GM18511 (cell line): Measurements from ENCODE around the gene DISP2.

ENCODE experiments used
- ATAC-seq: cut with Tn5 transposase; IDR thresholded peaks from one replicate; pipeline ENCODE4 v1.9.1; 2021; ENCODE audit warnings: mild to moderate bottlenecking, moderate library complexity; ENCODE audit not compliant: unreplicated experiment

Gene DISP2

DNA sequence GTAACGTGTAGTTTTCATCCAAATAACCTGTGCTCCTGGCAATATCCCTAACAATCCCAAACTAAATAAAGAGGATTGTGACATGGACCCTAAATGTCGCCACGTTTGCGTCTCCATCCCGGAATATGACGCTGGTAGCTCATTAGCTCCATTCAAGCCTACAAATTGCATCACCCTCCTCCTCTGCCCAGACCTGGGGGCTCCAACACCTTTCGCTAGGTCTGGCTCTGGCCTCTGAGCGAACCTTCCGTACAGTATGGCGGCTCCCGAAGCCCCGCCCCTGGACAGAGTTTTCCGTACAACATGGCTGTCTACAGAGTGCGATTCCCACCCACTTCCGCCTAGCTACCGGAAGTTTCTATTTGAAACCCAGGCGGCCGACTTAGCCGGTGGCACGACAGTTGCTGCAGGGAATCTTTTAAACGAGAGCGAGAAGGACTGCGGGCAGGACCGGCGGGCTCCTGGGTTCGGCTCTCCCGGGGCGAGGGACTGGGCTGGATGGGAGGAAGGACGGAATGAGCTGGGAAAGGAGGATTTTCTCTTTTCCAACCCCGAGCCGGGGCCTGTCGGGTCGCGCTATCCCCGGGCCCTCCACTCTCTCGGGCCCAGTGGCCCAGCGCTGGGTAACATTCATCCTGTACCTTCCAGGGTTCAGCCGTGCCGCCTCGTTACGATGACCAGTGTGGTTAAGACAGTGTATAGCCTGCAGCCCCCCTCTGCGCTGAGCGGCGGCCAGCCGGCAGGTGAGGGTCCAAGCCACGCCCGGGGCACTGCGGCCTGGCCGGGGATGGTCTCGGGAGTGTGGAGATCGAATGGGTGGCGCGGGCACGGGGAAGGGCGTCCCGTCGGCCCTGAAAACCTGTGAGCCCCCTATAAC lies 24.8 kb downstream of the DISP2 start, which contains the start of gene KNSTRN:
KNSTRN (plus strand) TSS at position 142 of the 877 bp plus-strand sequence; CDS start at position 257, 115 bp downstream.
- peak; percentile 99 for ATAC-seq

DNA sequence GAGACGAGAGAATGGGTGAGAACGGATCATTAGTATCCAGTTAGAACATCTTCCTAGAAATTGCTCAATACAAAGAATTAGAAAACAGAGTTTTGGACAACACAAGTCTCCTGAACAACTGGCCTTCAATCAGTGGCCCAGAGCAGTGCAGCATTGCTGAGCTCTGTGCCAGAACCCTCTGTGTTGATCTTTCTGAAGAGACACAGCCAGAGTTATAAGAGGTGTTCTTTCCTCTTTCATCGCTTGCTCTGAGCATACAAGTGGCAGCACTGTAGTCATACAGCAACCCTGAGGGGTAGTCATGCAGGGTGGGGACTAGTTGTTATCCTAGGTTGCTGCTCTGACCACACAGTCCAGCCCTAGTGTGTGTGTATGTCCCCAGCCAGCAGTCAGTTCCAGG lies 28.5 kb downstream of the DISP2 start:
- no peak for ATAC-seq

DNA sequence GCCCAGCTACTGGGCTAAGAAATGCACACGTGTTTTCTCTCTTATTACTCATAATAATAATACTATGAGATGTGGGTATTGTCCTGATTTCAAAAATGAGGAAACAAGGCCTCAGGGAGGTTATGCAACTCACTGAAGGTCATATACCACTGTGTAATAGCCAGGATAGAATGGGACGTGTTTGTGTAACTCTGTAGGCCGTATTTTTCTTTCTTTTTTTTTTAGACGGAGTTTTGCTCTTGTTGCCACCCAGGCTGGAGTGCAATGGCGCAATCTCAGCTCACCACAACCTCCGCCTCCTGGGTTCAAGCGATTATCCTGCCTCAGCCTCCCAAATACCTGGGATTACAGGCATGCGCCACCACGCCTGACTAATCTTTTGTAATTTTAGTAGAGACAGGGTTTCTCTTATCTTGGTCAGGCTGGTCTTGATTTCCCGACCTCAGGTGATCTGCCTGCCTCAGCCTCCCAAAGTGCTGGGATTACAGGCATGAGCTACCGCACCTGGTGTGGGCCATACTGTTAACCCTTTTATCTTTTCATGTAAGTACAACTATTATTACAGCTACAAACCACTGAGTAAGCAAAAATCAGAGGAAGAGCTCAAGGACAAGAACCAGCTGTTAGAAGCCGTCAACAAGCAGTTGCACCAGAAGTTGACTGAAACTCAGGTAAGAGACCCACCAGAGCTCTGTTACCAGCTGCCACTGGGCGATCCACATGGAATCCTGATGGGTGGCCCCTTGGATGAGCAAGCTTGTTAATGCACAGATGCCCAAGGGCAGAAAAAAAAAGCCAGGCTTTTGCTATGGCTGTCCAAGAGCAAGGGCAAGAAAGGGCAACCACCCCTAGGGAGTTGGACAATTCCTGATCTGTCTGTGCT lies 31.2 kb downstream of the DISP2 start:
- ATAC-seq = no peak

DNA sequence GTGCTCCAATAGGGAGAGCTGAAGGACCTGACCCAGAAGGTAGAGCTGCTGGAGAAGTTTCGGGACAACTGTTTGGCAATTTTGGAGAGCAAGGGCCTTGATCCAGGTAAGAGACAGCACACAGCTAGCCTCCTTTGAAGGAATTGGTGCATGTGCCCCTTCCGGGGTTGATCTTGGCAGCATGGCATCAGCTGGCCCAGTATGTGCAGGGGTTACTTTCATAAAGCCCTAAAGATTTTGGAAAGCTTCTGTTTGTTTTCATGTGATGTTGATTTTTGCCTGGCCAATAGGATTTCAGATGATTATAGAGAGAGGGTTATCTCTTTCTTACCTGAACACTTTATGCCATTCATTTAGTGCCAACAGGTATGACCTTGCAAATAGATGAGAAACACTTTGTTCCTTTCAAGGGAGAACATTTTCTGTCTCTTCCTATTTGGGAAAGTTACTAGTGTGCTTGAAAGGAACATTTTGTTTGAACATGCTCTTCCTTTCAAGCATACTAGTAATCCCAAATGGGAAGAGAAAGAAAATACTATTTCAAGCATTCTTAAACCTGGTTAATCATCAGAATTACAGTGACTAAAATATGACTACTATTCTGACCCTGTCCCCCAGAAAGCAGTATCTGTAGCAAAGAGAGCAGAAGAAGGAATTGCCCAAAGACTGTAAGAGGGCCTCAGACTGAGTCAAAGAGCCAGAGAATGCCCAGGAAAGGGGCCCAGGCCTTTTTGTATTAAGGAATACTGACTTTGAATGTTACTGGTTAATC lies 32.0 kb downstream of the DISP2 start:
- ATAC-seq = no peak

DNA sequence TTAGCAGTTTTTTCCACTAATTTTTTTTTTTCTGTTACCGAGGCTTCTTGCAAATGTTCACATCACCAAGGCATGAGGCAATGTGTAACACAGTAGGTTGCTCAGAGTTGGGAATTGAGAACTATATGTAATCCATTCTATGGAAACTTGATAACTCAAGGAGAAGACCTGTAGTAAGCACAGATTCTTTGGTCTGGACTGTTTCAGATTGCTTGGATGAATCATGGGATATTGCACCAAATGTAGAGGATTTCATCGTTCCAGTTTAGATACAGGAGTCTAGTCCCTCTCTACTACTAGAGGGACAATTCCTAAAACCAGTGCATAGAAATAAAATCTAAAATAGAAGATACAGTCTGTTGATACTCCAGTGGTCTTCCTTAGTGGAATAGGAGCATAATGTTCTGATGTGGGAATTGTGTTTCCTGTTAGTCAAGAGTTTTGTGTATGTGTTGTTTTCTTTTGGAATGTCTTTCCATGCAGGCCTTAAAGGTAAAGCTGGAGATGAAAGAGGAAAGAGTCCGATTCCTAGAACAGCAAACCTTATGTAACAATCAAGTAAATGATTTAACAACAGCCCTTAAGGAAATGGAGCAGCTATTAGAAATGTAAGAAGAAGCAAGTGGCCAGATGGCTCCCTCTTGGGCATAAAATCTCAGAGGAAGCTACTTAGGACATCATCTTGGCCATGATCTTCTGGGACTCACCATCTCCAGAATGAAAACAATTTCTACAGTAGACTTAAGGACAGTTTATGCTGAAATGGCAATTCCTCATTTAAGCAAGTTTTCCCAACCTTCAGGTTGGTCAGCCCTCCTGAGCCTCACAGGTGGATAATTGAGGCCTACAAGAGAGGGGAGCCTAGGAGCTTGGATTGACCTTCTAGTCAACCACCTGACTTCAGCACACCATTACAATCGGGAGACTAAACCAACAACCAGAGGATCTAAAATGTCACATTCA lies 35.2 kb downstream of the DISP2 start:
- ATAC-seq = no peak

DNA sequence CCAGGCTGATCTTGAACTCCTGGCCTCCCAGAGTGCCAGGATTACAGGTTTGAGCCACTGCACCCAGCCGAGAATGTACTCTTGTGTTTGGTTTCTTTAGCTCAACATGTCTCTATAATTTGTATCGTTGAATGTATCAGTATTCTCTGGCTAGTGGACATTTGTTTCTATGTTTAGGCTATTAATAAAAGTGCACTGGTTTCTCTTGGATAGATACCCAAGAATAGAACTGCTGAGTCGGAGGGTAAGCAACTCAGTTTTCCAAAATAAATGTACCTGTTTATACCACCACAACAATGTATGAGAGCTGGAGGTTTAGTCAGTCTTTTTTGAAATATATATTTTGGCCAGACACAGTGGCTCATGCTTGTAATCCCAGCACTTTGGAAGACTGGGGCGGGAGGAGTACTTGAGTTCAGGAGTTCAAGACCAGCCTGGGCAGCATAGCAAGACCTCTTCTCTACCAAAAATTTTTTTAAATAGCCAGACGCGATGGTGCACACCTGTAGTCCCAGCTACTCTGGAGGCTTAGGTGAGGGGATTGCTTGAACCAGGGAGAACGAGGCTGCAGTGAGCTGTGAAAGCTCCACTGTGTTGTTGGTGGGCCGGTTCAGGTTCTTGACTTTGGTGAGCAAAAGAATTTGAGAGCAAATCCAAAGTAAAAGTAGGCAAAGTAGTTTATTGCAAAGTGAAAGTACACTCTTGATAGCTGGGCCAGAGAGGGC lies 39.8 kb downstream of the DISP2 start:
- ATAC-seq = no peak

DNA sequence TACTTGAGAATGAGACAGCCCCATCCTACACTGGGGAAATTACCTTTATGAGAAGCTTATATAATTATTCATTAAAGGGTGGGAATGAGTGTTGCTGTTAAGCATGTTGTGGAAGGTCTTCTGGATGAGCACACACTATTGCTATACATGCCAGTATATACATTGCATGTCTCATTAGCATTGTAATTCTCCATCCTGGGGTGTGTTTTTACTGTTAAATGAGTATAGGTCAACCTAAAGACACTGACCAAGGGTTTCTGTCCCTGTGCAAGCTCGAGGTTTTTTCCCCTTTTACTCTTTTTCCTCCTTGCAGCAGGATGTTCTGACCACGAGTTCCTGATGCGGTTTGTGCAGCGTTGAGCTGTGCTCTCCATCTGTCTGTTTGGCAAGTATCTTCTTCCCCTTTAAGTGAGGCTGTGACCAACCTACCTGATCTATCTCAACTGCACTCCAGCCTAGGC lies 40.4 kb downstream of the DISP2 start:
- ATAC-seq = peak; percentile 94

DNA sequence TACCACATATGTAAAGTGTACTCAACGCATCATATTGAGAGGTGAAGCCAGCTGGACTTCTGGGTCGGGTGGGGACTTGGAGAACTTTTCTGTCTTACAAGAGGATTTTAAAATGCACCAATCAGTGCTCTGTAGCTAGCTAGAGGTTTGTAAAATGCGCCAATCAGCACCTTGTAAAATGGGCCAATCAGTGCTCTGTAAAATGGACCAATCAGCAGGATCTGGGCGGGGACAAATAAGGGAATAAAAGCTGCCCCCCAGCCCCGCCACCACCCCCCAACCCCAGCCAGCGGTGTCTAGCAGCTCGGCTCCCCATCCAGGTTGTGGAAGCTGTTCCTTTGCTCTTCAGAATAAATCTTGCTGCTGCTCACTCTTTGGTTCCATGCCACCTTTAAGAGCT lies 41.4 kb downstream of the DISP2 start:
- no peak for ATAC-seq

DNA sequence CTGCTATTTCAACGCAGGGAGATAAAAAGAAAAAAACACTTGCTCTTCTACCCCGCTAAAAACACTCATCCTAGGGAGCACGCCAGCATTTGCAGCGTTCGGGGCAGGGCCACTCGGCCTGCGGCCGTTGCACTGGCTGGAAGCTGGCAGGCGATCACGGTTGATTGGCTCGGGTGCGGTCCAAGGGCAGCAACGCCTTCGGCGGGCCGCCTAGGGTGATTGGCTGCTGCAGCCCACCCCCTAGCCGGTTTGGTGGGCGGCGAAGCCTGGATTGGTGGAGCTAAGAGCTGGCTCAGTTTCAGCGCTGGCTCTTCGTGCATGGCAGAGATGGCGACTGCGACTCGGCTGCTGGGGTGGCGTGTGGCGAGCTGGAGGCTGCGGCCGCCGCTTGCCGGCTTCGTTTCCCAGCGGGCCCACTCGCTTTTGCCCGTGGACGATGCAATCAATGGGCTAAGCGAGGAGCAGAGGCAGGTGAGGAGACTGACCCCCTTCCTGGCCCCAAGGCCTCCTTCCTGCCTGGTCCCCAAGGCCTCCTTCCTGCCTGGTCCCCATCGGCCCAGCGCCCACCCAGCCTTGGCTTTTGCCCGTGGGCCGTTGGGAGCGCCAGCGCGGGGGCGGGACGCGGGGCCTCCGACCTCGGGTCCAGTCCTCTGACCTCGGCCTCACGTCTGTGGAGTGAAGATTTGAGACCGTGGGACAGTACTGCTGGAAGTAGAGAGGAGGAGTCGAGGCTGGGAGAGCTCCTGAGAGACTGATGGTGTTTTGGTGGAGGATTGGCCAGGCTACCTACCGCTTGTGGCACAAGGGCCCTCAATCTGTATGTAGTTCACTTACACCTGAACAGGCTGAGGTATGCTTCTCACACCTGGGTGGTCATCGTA lies 47.7 kb downstream of the DISP2 start, which contains the start of gene IVD:
IVD (plus strand) TSS at position 295 of the 881 bp plus-strand sequence; CDS start at position 328, 33 bp downstream.
- ATAC-seq = peak; percentile 94

DNA sequence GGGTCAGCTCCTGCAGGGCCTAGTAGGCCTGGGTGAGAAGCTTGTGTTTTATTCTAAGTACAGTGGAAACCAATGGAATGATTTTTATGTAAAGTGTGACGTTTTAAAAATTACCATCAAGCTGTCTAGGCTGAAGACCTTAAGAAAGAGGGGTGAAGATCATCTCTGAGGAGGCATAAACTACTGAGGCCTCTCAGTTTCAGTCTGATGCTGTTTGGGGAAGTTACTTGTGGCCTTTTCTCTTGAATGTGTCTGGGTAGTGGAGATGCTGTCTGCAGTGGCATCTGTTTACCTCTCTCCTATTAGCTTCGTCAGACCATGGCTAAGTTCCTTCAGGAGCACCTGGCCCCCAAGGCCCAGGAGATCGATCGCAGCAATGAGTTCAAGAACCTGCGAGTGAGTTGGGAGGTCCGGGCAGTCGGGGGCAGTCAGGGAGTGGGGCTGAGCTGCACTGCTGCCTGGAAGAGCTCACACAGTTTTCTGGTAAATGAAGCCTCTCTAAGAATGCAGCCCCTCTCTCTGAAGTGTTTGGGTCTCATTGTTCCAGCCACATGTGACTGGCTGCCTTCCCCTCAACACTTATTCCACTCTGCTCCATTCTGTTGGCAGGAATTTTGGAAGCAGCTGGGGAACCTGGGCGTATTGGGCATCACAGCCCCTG lies 49.4 kb downstream of the DISP2 start:
- ATAC-seq = peak; percentile 50

DNA sequence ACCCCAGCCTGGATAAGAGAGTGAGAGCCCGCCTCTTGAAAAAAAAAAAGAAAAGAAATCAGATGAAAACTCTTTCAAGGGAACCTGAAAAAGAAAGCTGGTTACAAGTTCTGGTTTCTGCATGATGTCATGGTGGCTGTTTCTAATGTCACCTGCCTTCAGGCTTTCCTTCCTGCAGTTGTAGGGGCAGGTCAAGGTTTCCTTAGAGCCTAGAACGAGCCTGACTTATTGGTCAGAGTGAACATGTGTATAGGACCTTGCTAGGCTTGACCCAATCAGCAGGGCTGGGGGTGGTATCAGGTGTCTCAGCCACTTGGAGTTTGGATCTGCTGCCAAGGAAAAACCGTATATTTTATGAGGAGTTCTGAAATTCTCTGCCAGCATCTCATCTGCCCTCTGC lies 51.3 kb downstream of the DISP2 start:
- ATAC-seq = no peak

DNA sequence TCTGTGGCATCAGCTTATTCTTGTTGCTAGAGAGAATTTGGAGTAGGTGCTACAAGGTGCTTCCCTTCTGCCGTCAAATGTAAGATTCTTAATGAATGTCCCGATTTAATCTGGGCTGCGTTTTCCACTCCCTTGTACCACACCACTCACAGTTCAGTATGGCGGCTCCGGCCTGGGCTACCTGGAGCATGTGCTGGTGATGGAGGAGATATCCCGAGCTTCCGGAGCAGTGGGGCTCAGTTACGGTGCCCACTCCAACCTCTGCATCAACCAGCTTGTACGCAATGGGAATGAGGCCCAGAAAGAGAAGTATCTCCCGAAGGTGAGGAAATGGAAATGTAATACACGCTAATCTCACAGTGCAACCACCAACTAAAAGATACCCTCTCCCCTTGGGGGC lies 52.5 kb downstream of the DISP2 start:
- no peak for ATAC-seq

DNA sequence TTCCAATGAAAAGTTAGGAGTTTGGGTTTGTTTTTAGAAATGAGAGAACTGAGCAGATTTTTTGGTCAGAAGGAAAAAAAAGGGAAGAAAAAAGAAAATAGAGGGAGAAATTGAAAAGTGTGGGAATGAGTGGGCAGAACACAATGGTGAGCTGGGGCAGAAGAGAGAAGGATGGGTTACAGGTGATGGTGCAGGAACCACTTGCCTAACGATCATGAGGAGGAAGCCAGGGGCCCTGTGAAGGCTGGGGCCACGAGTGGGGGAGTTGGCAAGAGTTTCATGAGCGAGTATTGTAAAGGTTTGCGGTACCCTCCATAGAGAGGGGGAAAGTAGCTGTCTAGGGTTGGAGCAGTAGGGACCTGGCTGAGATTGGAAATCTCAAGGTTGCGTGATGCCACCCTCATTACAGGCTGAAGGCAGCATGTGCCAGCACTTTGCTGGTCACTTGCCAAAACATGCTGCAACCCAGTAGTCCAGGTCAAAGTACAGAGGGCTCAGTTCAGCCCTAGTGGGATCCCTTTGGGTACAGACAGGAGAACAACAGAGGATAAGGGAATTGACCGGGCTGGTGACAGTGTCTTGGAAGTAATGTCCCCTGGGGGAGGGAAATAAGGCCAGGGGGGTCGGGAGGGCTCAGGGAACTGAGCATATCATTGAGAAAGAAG lies 54.2 kb downstream of the DISP2 start:
- ATAC-seq = no peak

DNA sequence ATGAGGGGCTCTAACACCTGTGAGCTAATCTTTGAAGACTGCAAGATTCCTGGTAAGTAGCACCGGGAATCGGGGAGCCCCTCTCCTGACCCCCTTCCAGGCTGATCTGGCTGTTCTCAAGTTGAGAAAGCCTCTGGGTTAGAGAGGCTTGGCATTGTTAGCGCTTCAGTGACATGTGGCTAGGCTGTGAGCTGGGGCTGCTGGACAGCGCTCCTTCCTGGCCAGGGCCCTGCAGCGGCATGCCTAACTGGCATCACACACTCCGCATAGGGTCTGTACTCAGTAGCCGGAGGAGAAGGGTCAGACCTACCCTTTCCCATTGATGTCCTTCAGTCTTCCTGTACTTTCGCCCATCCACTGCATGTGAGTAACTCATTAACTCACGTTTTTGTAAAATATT lies 55.0 kb downstream of the DISP2 start:
- no peak for ATAC-seq

DNA sequence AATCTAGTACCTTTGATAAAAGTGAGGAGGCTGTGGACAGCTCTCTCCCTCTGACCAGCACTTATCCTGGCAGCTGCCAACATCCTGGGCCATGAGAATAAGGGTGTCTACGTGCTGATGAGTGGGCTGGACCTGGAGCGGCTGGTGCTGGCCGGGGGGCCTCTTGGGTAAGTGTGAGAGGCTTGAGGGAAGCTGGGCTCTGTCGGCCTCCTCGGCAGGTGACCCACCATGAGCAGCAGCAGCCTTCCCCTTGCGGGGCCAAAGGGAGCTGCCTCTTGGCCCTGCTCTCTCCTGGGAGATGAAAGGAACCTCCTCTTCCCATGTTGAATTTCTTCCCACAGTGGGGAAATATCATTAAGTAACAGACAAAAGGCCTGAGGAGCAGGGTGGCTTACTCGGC lies 56.8 kb downstream of the DISP2 start:
- ATAC-seq = no peak

DNA sequence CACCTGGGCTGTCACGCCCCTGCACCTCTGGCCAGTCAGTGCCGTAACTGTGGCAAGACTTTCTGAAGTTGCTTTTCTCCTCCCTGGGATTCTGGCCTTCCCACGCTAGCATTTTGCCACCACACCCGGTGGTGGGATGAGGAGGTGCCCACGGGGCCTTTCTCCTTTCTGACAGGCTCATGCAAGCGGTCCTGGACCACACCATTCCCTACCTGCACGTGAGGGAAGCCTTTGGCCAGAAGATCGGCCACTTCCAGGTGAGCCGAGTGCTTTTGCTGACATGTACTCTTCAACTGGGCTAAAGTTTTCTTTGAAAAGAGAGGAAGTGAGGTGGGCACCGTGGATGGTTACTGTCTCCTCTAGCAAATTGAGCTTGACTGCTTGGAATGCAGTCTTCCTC lies 57.2 kb downstream of the DISP2 start:
- ATAC-seq = no peak

DNA sequence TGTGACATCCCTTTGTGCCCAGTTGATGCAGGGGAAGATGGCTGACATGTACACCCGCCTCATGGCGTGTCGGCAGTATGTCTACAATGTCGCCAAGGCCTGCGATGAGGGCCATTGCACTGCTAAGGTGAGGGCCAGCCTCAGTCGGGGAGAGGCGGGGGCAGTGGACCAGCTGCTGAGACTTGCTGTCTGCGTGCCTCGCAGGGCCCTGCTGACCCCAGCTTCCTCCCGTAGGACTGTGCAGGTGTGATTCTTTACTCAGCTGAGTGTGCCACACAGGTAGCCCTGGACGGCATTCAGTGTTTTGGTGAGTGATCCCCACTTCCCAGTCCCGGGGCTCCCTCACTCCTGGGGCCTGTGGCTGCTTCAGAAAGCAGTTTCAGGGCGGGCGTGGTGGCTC lies 58.0 kb downstream of the DISP2 start:
- ATAC-seq = no peak
